Muscle layer of colon (tissue), 2 donors: ENCODE measurements around the gene C1RL.

ENCODE experiments used
- H3K27ac ChIP-seq: one replicate; pipeline ENCODE4 v1.7.0; 2013; ENCODE audit warnings: low read depth, mild to moderate bottlenecking, low read length, moderate library complexity
- H3K27me3 ChIP-seq, 2 donors: one replicate each; pipeline ENCODE4 v1.7.0; 2013; ENCODE audit warnings: low read length in 2 of 2, mild to moderate bottlenecking in 2 of 2; ENCODE audit not compliant: insufficient read depth in 2 of 2, control insufficient read depth in 1 of 2
- H3K36me3 ChIP-seq: one replicate; pipeline ENCODE4 v1.7.0; 2013; ENCODE audit warnings: mild to moderate bottlenecking, low read length; ENCODE audit not compliant: insufficient read depth
- H3K4me1 ChIP-seq: one replicate; pipeline ENCODE4 v1.7.0; 2013; ENCODE audit warnings: mild to moderate bottlenecking, low read length; ENCODE audit not compliant: insufficient read depth
- H3K4me3 ChIP-seq, 2 donors: one replicate each; pipeline ENCODE4 v1.7.0; 2013; ENCODE audit warnings: low read length in 2 of 2, low read depth in 1 of 2, mild to moderate bottlenecking in 1 of 2, moderate library complexity in 1 of 2
- H3K9ac ChIP-seq: one replicate; pipeline ENCODE4 v1.7.0; 2013; ENCODE audit warnings: low read length
- H3K9me3 ChIP-seq: one replicate; pipeline ENCODE4 v1.7.0; 2013; ENCODE audit warnings: mild to moderate bottlenecking, low read length
- donor health status: abdominal sarcoma.
- donor health status: Adenocarcinoma of cecum.

The C1RL gene

DNA sequence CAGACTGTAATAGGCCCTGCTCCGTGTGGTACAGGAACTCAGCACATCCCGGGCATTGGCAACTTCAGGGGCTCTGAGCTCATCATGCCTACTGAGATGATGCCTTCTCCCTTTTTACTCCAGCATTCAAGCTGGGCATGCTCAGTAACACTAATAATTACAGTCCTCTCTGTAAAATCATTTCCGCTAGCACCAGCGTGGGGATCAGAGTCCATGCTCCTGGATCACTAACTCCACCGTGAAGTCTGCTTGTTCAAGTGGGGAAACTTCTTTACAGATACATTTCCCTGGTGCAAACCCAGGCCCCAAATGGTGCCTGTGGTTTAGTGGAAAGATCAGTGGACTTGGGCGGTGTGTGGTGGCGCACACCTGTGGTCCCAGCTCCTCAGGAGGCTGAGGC lies 37.9 kb upstream of the C1RL start:
- Histone ChIP-seq H3K4me3 (no peak overlapping the region), H3K4me1 (no peaks in the 10 kb centered on the region), H3K36me3 (peaks cover 17% of the 10 kb centered on the region), H3K9ac (no peak overlapping the region), H3K9me3 (no peaks in the 10 kb centered on the region), H3K27ac (no peak overlapping the region), H3K27me3 (no peaks in the 10 kb centered on the region)

DNA sequence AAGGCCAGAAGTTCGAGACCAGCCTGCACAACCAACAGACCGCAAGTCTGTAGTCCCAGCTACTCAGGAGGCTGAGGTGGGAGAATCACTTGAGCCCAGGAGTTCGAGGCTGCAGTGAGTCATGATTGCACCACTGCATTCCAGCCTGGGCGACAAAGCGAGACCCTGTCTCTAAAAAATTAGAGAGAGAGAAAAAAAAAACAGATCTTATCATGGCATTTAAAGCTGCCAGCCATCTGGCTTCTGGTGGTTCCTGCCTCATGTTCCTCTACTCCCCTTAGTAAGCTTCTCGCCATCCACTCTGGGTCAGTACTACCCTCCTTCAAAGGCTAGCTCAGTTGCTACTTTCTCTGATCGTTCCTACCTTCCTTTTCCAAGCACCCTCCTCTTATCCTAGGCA lies 37.2 kb upstream of the C1RL start:
- no peak overlapping the region for H3K27ac ChIP-seq
- H3K4me1 ChIP-seq: no peaks in the 10 kb centered on the region
- H3K9me3 ChIP-seq: no peaks in the 10 kb centered on the region
- H3K27me3 ChIP-seq: no peaks in the 10 kb centered on the region
- peaks cover 17% of the 10 kb centered on the region for H3K36me3 ChIP-seq
- no peak overlapping the region for H3K4me3 ChIP-seq
- no peak overlapping the region for H3K9ac ChIP-seq

DNA sequence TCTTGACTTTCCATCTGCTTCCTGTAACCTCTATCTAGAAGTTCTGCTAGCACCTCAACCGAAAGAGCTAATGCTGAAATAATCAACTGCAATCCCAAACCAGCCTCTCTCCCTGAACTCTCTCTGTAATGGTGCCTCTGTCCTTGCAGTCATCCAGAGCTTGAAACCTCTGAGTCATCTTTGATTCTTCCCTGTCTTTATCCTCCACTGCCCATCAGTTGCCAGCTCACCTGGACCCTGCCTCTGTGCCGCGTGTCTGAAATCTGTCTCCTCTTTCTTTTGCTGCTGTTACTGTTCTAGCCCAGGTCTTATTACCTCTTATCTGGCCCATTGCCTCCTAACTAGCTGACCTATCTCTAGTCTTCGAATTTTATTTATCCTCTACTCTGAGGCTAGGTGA lies 36.7 kb upstream of the C1RL start:
- no peak overlapping the region for H3K4me3 ChIP-seq
- no peak overlapping the region for H3K9ac ChIP-seq
- no peaks in the 10 kb centered on the region for H3K9me3 ChIP-seq
- no peaks in the 10 kb centered on the region for H3K27me3 ChIP-seq
- peaks cover 17% of the 10 kb centered on the region for H3K36me3 ChIP-seq
- no peaks in the 10 kb centered on the region for H3K4me1 ChIP-seq
- no peak overlapping the region for H3K27ac ChIP-seq

DNA sequence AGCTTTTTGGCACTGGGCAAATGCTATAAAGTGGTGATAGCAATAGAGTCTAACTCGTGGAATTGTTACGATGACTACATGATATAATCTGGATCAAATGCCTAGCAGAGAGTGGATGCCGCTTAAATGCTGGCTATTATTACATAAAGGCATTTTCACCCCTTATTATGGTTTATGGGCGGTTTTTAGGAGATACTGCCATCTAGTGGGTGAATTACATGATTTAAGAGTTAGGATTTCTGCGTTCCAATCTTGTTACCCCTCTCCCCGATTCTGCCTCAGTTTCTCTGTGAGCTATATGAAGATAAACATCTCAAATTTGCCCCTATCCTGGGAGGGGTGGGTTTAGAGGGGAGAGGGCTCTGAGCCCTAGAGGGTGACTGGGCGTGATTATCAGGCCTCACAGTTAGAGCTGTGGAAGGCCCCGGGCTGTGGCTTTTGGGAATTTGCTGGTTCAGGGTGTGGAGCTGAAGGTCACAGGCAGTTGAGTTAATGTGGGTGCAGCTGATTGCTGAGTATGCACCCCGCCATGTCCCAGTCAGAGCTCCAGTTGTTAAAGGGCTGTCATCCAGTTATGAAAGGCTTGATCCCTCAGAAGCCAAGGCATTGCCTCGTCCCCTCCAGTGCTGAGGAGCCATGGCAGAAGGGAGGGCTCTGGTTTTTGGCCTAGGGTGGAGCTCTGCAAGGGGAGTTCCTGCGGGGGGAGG lies 35.6 kb upstream of the C1RL start:
- Histone ChIP-seq H3K4me3 (no peak overlapping the region), H3K9me3 (no peaks in the 10 kb centered on the region), H3K27me3 (no peaks in the 10 kb centered on the region), H3K4me1 (no peaks in the 10 kb centered on the region), H3K36me3 (peaks cover 16% of the 10 kb centered on the region), H3K27ac (no peak overlapping the region), H3K9ac (no peak overlapping the region)

DNA sequence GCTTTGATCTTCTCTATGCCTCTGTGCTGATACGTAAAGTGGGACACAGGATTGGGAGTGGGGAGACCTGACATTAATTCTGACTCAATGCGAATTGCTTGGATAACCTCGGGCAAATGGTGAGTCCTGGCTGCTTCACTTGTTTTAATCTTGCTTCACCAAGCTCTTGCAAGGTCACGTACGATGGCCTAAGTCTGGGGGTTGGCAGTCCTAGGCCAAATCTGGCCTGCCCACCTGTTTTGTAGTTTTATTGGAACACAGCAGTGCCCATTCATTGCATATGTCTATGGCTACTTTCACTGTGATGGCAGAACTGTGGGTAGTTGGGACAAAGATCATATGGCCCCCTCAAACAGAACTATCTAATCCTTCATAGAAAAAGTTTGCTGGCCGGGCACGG lies 34.5 kb upstream of the C1RL start:
- no peak overlapping the region for H3K9ac ChIP-seq
- peaks cover 9% of the 10 kb centered on the region for H3K36me3 ChIP-seq
- no peaks in the 10 kb centered on the region for H3K4me1 ChIP-seq
- H3K27me3 ChIP-seq: no peaks in the 10 kb centered on the region
- H3K27ac ChIP-seq: no peak overlapping the region
- no peak overlapping the region for H3K4me3 ChIP-seq
- H3K9me3 ChIP-seq: no peaks in the 10 kb centered on the region

DNA sequence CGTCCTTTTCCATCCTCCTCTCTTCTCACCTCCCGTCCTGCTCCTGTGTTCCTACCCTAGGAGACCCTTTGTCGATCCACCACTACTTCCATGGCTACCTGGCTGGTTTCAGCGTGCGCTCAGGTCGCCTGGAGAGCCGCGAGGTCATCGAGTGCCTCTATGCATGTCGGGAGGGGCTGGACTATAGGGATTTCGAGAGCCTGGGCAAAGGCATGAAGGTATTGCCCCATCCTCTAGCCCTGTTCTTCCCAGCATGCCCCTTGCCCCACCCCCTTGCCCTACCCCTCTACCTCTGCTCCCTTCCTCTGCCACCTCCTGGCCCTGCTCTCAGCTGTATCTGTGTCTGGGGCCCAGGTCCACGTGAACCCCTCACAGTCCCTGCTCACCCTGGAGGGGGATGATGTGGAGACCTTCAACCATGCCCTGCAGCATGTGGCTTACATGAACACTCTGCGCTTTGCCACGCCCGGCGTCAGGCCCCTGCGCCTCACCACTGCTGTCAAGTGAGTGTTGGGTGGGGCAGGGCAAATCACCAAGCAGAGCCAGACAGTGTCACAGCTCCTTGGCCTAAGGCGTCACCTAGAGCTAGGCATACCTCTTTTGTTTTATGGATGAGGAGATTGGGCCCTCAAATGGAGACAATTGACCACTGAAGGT lies 33.9 kb upstream of the C1RL start:
- Histone ChIP-seq H3K4me3 (no peak overlapping the region), H3K9ac (no peak overlapping the region), H3K27ac (no peak overlapping the region), H3K4me1 (no peaks in the 10 kb centered on the region), H3K27me3 (no peaks in the 10 kb centered on the region), H3K9me3 (no peaks in the 10 kb centered on the region), H3K36me3 (peaks cover 13% of the 10 kb centered on the region)

DNA sequence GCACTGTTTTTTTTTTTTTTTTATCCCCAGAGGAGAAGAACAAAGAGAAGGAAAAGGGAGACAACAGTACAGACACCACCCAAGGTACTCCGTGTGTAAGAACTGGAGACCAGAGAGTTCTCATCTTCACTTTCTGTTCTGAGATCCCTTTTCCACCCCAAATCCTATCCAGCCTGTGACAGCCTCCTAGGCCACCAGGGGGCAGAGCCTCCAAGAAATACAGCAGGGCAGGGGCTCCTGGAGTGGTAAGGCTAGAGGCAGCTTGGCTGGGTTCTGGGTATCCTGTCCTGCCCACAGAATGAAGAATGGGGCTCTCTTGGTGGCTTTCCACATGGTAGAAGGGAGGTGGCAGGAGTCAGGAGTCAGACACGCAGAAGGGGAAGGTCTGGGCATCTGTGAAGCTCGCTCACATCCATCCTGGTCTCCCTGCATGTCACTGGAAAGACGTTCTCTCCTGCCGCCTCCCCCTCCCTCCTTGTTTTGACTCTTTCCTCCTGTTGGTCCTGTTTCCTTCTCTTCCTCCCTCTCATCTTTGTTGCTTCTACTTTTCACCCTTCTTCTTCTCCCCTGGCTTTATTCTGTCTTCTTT lies 33.1 kb upstream of the C1RL start:
- Histone ChIP-seq H3K9ac (no peak overlapping the region), H3K27me3 (no peaks in the 10 kb centered on the region), H3K27ac (no peak overlapping the region), H3K36me3 (peaks cover 16% of the 10 kb centered on the region), H3K9me3 (no peaks in the 10 kb centered on the region), H3K4me1 (no peaks in the 10 kb centered on the region), H3K4me3 (no peak overlapping the region)

DNA sequence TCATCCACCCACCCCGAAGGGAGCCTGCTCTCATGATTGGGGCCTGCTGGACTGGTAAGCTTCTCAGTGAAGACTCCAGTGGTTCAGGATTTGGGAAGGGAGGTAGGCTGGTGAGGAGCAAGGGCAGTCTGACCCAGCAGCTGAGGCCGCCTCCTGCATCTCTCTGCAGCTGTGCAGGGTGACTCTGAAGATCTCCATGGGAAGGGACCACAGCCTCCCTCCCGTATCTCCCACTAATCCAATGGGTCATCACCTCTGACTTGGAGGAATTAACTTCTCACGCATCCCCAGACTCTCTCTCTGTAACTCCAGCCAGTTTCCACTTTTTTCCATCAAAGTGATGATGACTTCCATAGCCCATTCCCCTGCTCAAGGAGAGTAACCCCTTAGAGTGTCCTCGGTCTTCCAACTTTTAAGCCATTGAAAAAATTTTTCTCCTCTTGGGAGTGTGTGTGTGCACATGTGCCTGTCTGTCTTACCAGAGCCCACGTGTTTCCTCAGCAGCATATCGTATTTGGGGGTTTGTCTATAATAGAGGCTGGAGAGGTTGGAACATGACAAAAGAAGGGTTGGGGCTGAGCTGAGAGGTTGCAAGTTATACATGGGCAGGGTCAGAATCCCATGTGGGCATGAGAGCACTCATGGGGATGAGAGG lies 32.5 kb upstream of the C1RL start:
- no peak overlapping the region for H3K27ac ChIP-seq
- no peak overlapping the region for H3K4me3 ChIP-seq
- H3K27me3 ChIP-seq: no peaks in the 10 kb centered on the region
- no peaks in the 10 kb centered on the region for H3K9me3 ChIP-seq
- H3K4me1 ChIP-seq: no peaks in the 10 kb centered on the region
- H3K9ac ChIP-seq: no peak overlapping the region
- peaks cover 21% of the 10 kb centered on the region for H3K36me3 ChIP-seq

DNA sequence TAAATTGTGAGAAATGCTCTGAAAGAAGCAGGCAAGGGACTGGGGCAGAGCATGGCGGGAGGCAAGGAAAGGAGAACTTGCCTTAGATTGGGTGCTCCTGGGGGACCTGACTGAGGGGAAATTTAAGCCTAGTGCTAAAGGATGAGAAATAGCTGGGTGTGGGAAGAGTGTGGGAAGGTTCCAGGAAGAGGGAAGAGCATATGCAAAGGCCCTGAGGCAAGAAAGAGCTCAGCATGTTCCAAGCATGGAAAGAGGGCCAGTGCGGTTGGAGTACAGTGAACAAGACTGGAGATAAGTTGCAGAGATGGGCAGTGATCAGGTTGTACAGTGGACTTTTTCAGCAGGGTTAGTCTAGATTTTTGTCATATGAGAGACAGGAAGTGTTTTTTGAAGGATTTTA lies 30.2 kb upstream of the C1RL start:
- Histone ChIP-seq H3K27ac (no peak overlapping the region), H3K4me1 (no peaks in the 10 kb centered on the region), H3K27me3 (no peaks in the 10 kb centered on the region), H3K4me3 (no peak overlapping the region), H3K9me3 (no peaks in the 10 kb centered on the region), H3K36me3 (peaks cover 18% of the 10 kb centered on the region), H3K9ac (no peak overlapping the region)

DNA sequence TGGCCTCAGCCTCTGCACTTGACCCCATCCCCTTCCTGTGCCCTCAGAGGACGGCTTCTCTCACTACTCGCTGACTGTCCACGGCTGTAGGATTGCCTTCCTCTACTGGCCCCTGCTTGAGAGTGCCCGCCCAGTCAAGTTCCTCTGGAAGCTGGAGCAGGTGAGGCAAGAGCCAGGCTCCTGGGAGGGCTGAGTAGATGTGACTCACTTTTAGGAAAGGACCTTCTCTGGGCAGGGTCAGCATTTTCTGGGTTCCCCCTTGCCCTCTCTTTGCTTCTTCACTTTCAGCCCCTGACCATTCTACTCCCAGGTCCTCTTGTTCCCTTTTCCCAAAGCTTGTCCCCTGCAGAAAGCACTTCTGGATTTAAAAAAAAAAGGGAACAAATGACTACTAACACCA lies 28.9 kb upstream of the C1RL start:
- Histone ChIP-seq H3K9ac (no peak overlapping the region), H3K9me3 (no peaks in the 10 kb centered on the region), H3K4me1 (no peaks in the 10 kb centered on the region), H3K27me3 (no peaks in the 10 kb centered on the region), H3K36me3 (peaks cover 18% of the 10 kb centered on the region), H3K27ac (no peak overlapping the region), H3K4me3 (no peak overlapping the region)

DNA sequence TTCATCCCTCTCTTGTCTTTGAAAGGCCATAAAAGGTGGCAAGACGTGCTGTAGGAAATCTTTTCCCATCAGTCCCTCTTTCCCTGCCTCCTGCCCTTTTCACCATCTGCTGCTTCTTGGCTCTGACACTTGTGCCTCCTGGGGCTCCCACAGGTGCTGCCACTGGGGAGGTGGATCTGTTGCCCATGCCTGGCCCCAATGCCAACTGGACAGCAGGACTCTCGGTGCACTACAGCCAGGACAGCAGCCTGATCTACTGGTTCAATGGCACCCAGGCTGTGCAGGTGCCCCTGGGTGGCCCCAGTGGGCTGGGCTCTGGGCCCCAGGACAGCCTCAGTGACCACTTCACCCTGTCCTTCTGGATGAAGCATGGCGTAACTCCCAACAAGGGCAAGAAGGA lies 27.7 kb upstream of the C1RL start:
- H3K27me3 ChIP-seq: no peaks in the 10 kb centered on the region
- H3K4me3 ChIP-seq: no peak overlapping the region
- no peaks in the 10 kb centered on the region for H3K9me3 ChIP-seq
- peaks cover 18% of the 10 kb centered on the region for H3K36me3 ChIP-seq
- H3K27ac ChIP-seq: no peak overlapping the region
- no peaks in the 10 kb centered on the region for H3K4me1 ChIP-seq
- H3K9ac ChIP-seq: no peak overlapping the region
